K562 (cell line): ENCODE measurements around the gene SYVN1. TPM values are rescaled to one million over a fixed set of nuclear protein-coding genes. Genes with fewer than 3 reads are reported as not detected.

Experiments used
- ARID1B ChIP-seq: fragments of 450-650 bp; IDR thresholded peaks from 2 replicates; pipeline ENCODE4 v1.6.1; 2016; ENCODE audit warnings: antibody characterized with exemption, mild to moderate bottlenecking, inconsistent platforms
- CREB1 ChIP-seq, 2 experiments: sonication (generic) in 1 of 2; formaldehyde crosslinking in 1 of 2; IDR thresholded peaks; 2 replicates each; pipeline versions ENCODE4 v1.6.1 to v1.8.0; 2012 to 2022; ENCODE audit warnings: inconsistent platforms in 1 of 2, mild to moderate bottlenecking in 1 of 2, missing genetic modification reagents in 1 of 2, moderate library complexity in 1 of 2
- E2F8 ChIP-seq: fragments of 450-650 bp; IDR thresholded peaks from 2 replicates; pipeline ENCODE4 v1.7.1; 2018; ENCODE audit warnings: mild to moderate bottlenecking, low read depth; ENCODE audit not compliant: partially characterized antibody
- ETV6 ChIP-seq, 3 experiments: fragments of 150-350 bp in 1 of 3; sonication (generic) in 1 of 3; formaldehyde crosslinking in 1 of 3; IDR thresholded peaks; 2 replicates each; pipeline versions ENCODE4 v1.6.1 to v1.8.0; 2014 to 2022; ENCODE audit warnings: borderline replicate concordance in 2 of 3, low read depth in 2 of 3, antibody characterized with exemption in 1 of 3, low read length in 1 of 3, mild to moderate bottlenecking in 1 of 3, missing genetic modification reagents in 1 of 3
- MCM2 ChIP-seq: fragments of 450-650 bp; IDR thresholded peaks from 2 replicates; pipeline ENCODE4 v1.6.1; 2017; ENCODE audit warnings: low read depth, mild to moderate bottlenecking
- NONO ChIP-seq, 2 experiments: fragments of 200-400 bp in 1 of 2; fragments of 450-650 bp in 1 of 2; formaldehyde crosslinking in 1 of 2; IDR thresholded peaks; 2 replicates each; pipeline ENCODE4 v1.6.1; 2017; ENCODE audit warnings: low read depth in 2 of 2, mild to moderate bottlenecking in 2 of 2, moderate library complexity in 2 of 2, low read length in 1 of 2
- POLR2A ChIP-seq: fragments of 450-650 bp; conservative IDR thresholded peaks from 2 replicates; pipeline ENCODE4 v1.6.1; 2016
- POLR2B ChIP-seq: fragments of 450-650 bp; IDR thresholded peaks from 2 replicates; pipeline ENCODE4 v1.6.1; 2018; ENCODE audit warnings: low read depth; ENCODE audit not compliant: partially characterized antibody
- RERE ChIP-seq: sonication (generic); formaldehyde crosslinking; IDR thresholded peaks from 2 replicates; pipeline ENCODE4 v1.8.0; 2023; ENCODE audit warnings: missing genetic modification reagents, mild to moderate bottlenecking, borderline replicate concordance
- SMAD1 ChIP-seq: fragments of 150-350 bp; IDR thresholded peaks from 2 replicates; pipeline ENCODE4 v1.6.1; 2014; ENCODE audit warnings: low read length, low read depth; ENCODE audit not compliant: partially characterized antibody
- TRIM28 ChIP-seq: fragments of 450-650 bp; IDR thresholded peaks from 2 replicates; pipeline ENCODE4 v1.6.1; 2017
- U2AF1 ChIP-seq: fragments of 200-400 bp; formaldehyde crosslinking; optimal IDR thresholded peaks from 2 replicates; pipeline ENCODE3; 2017; ENCODE audit warnings: mild to moderate bottlenecking, low read depth, low read length, moderate library complexity
- polyA plus RNA-seq, 8 experiments: library from polyadenylated mRNA; depleted of rRNA in 4 of 8; stranded (reverse) in 5 of 8; unstranded in 3 of 8; fragments of >200 nt; fragmentation: Nextera tagmentation in 2 of 8; fragmentation: Illumina TruSeq in 1 of 8; extraction: Ambion mirVana in 2 of 8; extraction: Trizol in 1 of 8; gene quantifications; 2 replicates each; pipeline versions ENCODE4 v1.2.1 to v1.2.3, GENCODE V29; 2011 to 2014; ENCODE audit warnings: inconsistent platforms in 1 of 8, missing spikeins in 1 of 8
- total RNA-seq, 7 experiments: library from RNA; depleted of rRNA in 6 of 7; stranded (reverse); fragments of >200 nt in 6 of 7; fragmentation: Illumina TruSeq in 2 of 7; extraction: Trizol in 2 of 7; gene quantifications; 2 replicates each; pipeline versions ENCODE4 v1.2.1 to v1.2.3, GENCODE V29; 2011 to 2021; ENCODE audit warnings: low replicate concordance in 1 of 7
- TF ChIP-seq, protein P1 (sequence below): fragments of 450-650 bp; IDR thresholded peaks from 2 replicates; pipeline ENCODE4 v1.6.1; 2016; ENCODE audit warnings: borderline replicate concordance

The SYVN1 gene
- total and polyA plus RNA-seq, 9 of the 15 experiments (the other 6 are each of a cell fraction or from before 2014, with no cell fraction given) = 0.41 to 47.4 (median 9.9) TPM

GRCh38 chr11:65180877-65181568 is 46.7 kb upstream of the SYVN1 start (continued):
- no peak for TF ChIP-seq RERE (CRISPR knock-in tag)
- TF ChIP-seq CREB1 (IDR thresholded peaks at IDR 0.05) = 0 out of 2 replicates have a peak, but pooled peaks have one; percentile 12
- TF ChIP-seq CREB1 (CRISPR knock-in tag; IDR thresholded peaks at IDR 0.05) = no peak
- no peak for TF ChIP-seq POLR2A
- TF ChIP-seq ARID1B = no peak
- TF ChIP-seq POLR2B = no peak
- TF ChIP-seq, protein P1, sequence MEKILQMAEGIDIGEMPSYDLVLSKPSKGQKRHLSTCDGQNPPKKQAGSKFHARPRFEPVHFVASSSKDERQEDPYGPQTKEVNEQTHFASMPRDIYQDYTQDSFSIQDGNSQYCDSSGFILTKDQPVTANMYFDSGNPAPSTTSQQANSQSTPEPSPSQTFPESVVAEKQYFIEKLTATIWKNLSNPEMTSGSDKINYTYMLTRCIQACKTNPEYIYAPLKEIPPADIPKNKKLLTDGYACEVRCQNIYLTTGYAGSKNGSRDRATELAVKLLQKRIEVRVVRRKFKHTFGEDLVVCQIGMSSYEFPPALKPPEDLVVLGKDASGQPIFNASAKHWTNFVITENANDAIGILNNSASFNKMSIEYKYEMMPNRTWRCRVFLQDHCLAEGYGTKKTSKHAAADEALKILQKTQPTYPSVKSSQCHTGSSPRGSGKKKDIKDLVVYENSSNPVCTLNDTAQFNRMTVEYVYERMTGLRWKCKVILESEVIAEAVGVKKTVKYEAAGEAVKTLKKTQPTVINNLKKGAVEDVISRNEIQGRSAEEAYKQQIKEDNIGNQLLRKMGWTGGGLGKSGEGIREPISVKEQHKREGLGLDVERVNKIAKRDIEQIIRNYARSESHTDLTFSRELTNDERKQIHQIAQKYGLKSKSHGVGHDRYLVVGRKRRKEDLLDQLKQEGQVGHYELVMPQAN = peak; percentile 59
- no peak for TF ChIP-seq U2AF1
- TF ChIP-seq ETV6 (IDR thresholded peaks at IDR 0.05; ENCODE audit: borderline replicate concordance in 1 of 2, low read depth in 2 of 2, low read length in 1 of 2) = 0 out of 4 replicates have a peak, but pooled peaks of 1 of the 2 experiments have one; percentile 17
- TF ChIP-seq ETV6 (CRISPR knock-in tag; IDR thresholded peaks at IDR 0.05; ENCODE audit: borderline replicate concordance) = no peak; the same call in 1 of the 2 replicates
- TF ChIP-seq SMAD1 = peak; percentile 38
- TF ChIP-seq E2F8 = peak; percentile 32
- peak in 1 of 2 experiments; percentile 67; a peak in 1 of 4 replicates for TF ChIP-seq NONO (IDR thresholded peaks at IDR 0.05; ENCODE audit: low read depth in 2 of 2, low read length in 1 of 2)
- TF ChIP-seq TRIM28 = no peak
- no peak for TF ChIP-seq MCM2
